GM19438 (cell line): ENCODE results near the gene R3HDM2.
"Not testable (repeated sequence)": the region's sequence is repeated elsewhere in the genome, so short reads cannot be mapped to it uniquely, and the experiment has no call there.

Experiments
- ATAC-seq: cut with Tn5 transposase; IDR thresholded peaks from one replicate; pipeline ENCODE4 v1.9.1; 2021; ENCODE audit warnings: low read depth; ENCODE audit not compliant: unreplicated experiment

The R3HDM2 gene

DNA sequence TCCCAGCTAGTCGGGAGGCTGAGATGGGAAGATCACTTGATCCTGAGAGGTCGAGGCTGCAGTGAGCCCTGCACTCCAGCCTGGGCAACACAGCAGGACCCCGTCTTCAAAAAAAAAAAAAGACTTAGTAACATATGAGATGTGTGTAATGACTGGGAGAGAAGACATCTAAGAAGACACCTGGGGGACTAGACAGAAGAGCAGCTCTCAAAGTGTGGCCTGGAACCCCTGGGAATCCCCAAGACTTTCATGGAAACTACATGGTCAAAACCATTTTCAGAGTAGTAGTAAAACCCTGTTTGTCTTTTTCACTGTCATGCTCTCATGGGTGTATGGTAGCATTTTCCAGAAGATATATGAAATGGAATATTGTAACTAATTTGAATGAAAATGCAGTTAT, 45.3 kb downstream of the R3HDM2 start:
- no peak for ATAC-seq

DNA sequence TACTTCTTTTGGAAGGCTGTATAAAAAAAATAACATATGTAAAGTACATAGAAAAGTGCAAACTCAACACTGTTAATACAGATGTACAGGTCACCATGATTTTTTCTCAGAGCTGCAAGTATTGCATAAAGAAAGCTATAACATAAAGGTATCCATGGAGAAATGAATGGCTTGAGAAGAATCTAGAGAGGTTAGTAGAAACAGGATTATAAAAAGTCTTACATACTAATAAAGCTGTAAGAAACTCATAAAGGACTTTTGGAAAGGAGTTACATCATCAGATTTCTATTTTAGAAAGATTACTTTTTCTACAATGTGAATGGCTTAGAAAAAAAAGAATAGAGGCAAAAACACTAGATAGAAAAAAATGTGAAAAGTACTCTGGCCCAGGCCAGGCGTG, 46.4 kb downstream of the R3HDM2 start:
- ATAC-seq, result no peak

DNA sequence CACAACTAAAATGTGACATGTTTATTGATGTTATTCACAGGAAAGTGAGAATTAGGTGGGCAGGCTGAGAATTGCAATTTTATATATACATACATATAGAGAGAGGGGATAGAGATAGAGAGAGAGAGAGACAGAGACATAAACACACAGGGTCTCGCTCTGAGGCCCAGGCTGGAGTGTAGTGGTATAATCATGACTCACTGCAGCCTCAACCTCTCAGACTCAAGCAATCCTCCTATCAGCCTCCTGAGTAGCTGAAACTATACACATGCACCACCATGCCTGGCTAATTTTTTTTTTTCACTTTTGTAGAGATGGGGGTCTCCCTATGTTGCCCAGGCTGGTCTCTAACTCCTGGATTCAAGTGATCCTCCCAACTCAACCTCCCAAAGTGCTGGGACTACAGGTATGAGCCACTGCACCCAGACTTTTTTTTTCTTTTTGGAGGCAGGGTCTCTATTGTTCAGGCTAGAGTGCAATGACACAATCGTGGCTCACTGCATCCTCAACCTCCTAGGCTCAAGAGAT, 49.1 kb downstream of the R3HDM2 start:
- no peak for ATAC-seq

DNA sequence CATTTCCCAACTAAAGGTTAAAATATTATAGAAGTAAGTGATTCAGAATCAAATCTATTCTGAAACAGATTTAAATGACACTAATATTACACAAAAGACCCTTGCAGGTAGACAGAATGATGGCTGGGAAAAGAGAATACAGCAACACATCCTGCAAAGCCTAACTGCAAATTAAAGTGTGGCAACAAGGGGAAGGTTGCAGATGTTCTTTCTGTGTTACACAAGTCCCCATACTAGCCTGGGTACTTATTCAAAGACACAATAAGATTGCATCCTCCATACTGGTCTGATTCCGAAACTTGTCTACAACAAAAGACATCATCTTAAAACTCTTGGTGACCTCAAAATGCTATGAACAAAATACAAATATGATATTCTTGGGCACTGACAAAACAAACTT, 50.5 kb downstream of the R3HDM2 start:
- no peak for ATAC-seq

DNA sequence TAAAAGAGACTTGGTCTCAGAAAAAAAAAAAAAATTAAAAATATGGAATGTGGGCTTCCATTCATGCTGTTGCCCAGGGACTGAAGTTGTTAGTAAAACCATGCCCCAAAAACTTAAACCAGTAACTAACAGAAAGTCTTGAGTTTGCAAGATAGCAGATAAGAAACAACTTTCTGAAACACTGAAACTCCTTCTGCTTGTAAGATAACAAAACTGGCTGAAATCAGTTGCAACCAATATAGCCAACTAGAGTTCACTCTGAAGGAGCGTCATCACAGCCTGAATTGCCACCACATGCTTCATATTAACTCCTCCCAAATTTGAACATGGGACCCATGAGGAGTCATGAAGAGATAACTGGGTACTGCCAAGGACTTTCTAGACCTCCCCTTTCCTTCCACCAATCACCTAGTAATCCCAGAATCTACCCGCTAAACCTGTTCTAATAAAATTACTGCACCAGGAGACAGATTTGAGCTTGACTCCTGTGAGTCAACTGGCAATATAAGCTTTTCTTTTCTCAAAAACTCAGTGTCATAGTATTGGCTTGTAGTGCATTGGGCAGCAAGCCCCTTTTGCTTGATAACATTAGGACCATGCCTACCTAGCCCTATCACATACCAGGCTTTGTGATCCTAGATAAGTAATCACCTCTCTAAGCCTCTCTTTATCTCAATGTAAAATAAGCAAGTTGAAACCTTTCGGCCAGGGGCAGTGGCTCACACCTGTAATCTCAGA, 53.6 kb downstream of the R3HDM2 start:
- ATAC-seq, result no peak

DNA sequence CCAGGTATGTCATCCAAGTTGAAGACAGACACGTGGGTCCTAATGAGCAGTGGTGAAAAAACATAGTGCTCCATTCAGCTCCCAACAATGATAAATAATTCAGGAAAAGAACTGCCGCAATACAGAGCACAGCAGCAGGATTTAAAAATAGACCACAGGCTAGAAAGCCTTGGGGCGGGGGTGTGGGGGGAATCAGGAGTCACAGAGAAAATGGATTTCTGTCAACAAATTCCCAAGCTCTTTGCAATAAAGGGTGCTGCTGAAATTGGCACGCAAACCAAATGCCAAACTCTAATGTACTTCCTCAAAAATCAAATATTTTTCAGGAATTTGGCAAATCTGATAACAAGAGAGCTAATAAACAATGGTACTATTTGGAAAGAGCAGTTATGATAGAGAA, 58.6 kb downstream of the R3HDM2 start:
- no peak for ATAC-seq

DNA sequence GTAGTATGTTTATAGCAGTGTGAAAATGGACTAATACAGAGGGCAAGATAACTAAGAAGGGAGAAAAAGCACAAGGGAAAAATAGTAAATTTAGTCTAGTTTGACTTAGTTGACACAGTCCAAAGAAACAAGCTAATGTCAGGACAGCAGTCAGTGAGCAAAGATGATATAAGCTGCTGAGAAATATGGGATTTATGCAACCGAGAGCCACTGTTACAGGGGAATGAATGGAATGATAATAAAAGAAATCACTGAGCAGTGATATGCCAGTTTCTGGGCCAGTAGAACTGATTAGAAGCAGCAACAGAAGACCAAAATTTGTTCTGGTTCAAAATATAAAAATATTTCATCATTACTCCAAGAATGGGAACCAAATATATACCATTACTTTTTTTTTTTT, 60.1 kb downstream of the R3HDM2 start:
- ATAC-seq, result no peak

DNA sequence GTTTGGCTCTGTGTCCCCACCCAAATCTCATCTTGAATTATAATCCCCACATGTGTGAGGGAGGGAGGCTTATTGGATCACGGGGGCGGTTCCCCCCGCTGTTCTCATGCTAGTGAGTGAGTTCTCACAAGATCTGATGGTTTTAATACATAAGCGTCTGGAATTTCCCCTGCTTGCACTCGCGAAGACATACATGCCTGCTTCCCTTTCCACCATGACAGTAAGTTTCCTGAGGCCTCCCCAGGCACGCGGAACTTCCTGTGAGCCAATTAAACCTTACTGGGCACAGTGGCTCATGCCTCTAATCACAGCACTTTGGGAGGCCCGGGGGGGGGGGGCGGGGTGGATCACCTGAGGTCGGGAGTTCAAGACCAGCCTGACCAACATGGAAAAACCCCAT, 60.8 kb downstream of the R3HDM2 start:
- no peak for ATAC-seq

DNA sequence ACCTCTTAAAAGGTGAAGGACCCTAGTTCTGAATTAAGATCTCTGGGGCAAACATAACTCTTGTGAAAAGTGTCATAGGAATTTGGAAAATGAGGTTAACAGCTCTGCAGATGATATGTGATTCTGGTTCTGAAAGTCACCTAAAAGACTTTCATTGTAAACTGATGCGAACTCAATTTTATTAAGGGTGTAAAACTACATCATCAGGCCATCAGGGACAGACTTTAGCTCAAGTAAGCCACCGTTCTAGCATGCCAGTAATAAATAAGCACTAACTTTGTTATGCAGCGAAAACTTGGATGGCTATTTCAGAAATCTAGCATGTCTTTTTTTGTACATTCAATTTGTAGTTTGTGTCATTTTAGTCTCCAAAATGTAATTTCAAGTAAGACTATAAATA, 61.6 kb downstream of the R3HDM2 start:
- ATAC-seq, result no peak

DNA sequence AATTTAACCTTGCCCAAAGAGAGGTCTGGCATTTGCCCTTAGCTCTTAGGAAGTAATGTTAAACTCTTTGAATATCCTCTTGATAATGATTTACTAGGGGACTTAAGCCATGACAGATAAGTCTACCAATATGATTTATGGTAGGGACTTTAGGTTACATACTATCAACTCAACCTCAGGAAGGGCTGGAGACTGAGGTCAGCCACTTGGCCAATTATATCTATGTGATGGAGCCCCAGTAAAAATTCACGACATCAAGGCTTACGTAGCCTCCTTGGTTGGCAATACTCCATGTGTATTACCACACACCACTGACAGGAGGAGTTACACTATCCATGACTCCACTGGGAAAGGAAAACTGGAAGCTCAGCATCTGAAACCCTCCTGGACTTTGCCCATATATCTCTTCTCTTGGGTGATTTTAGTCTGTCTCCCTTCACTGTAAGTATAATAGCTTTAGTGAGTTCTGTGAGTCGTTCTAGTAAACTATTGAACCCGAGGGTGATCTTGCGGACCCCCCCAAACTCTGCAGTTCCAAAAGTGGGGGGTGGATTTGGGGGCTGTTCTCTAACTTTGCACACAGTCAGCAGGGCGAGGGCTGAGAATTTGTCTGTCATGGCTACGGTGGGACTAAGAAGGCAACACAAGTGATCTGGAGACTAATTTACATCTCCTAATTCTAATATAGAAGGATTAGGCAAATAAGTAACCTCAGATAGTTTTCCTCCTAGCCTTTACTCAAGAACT, 62.3 kb downstream of the R3HDM2 start:
- ATAC-seq, result no peak

DNA sequence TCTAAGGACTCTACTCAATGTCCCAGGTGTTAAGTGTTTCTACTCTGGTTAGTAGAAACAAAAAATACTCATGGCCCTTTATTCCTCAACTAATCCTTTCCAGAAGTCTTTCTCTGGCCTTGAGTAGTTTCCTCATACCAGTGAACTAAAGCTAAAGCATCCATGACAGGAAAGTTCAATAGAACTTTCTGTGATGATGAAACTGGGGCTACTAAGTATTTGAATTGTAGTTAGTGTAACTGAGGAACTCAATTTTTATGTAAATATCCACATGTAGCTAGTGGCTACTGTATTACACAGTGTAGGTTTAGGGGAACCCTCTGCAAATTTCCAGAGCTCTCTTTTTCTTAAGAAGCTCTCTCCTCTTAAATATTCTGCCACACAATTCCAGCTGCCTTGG, 63.7 kb downstream of the R3HDM2 start:
- no peak for ATAC-seq

DNA sequence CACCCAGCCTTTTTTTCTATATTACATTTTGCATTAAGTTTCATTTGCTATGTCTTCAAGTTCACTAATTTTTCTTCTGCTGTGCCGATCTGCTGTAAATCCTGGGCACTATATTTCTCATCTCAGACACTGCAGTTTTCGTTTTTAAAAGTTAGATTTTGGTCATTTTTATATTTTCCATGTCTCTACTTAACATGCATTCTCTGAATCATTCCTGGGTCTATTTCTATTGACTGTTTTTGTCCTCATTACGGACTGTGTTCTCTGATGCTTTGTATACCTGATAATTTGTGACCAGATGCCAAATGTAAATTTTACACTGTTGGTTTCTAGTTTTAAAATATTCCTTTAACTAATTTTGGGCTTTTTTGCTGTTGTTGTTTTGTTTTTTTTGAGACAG, 64.5 kb downstream of the R3HDM2 start:
- ATAC-seq, result no peak

DNA sequence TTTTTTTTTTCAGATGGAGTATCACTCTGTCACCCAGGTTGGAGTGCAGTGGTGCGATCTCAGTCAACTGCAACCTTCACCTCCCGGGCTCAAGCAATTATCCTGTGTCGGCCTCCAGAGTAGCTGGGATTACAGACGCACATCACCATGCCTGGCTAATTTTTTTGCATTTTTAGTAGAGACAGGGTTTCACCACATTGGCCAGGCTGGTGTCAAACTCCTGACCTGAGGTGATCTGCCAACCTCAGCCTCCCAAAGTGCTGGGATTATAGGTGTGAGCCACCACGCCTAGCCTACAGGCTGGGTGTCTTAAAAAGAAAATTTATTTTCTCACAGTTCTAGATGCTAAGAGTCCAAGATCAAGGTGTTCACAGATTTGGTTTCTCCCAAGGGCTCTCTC, 66.7 kb downstream of the R3HDM2 start:
- ATAC-seq, result not testable (repeated sequence)

DNA sequence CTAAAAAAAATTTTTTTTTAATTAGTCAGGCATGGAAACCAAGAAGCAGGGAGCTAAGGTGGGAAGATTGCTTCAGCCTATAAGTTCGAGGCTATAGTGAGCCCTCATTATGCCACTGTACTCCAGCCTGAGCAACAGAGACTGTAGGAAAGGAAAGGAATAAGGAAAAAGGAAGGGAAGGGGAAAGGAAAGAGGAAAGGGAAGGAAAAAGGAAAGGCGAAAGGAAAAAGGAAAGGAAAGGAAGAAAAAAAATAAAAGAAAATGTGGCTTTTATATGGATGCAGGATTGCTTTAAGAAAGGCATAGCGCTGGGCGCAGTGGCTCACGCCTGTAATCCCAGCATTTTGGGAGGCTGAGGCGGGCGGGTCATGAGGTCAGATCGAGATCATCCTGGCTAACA, 70.4 kb downstream of the R3HDM2 start:
- ATAC-seq, result no peak

DNA sequence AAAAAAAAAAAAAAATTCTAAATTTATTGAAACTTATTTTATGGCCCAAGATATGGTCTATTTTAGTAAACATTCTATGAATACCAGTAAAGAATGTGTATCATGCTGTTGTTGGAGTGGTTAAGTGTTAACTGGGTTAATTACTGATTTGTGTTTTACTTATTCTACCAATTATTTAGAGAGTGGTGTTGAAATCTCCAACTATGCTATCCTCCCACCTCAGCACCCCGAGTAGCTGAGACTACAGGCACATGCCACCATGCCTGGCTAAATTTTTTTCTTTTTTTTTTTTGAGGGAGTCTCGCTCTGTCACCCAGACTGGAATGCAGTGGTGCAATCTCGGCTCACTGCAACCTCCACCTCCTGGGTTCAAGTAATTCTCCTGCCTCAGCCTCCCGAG, 72.2 kb downstream of the R3HDM2 start:
- no peak for ATAC-seq

DNA sequence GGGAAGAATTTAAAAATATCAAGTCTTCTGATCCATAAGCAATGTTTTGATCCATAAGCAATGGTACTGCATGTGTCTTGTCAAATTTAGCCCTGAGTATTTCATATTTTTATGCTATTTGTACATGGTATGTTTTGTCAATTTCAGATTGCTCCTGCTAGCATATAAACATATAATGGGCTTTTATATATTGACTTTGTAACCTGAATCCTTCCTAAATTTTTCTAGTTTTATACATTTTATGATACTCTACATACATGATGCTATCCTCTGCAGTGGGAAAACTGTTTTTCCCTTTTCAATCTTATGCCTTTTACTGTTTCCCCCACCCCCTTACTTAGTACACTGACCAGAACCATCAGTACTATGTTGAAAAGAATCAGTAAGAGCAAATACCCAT, 75.1 kb downstream of the R3HDM2 start:
- ATAC-seq, result no peak

DNA sequence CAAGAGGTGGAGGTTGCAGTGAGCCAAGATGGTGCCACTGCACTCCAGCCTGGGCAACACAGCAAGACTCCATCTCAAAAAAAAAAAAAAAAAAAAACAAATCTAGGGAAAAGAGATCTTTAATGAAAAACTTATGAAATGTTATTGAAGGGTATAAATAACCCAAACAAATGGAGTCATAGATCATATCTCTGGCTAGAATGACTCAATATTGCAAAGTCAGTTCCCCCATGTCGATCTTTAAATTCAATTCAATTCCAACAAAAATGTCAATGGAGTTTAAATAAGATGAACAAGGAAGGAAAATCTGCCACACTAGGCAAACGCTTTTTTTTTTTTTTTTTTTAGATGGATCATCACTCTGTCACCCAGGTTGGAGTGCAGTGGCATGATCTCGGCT, 78.7 kb downstream of the R3HDM2 start:
- no peak for ATAC-seq

DNA sequence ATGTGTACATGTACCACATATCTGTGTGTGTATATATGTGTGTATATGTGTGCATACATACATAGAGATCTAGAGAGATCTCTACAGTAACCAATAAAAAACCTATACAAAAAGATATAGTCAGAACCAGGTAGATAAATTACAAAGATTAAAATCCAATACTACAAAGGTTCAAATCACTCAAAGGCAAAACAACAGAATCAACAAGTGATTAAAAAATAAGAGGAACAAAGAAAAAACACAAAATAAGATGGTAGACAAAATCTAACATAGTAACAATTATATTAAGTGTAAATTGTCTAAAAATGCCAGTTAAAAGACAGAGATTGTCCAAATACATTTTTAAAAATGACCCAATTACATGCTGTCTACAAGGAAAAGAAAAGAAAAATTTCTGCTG, 83.6 kb downstream of the R3HDM2 start:
- no peak for ATAC-seq

DNA sequence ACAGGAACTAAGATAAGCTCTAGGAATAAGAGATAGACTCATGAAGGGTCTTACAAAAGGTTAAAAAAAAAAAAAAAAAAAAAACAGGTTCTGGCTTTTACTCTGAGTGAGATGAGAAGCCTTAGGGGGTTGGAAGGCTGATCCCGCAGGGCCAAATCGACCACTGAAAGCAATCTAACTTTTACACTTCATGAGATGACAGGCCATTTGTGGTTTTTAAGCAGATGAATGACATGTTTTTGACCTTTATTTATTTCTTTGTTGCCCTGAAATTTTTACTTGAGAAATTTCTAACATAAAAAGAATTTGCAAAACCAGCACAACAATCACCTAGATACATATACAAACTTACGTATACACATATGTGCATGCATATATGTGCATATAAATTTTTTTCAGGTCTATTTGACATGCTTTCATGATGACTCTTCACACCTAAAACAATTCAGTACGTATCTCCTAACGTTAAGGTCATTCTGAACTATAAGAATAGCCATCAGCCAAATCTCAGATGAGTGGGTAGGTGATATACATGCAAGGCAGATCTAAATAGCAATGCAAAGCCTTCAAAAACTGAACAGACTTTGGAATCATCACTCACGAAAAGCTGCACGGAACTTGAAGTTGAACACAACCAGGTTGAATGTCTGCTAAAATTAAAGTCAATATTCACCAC, 87.0 kb downstream of the R3HDM2 start:
- ATAC-seq, result no peak

DNA sequence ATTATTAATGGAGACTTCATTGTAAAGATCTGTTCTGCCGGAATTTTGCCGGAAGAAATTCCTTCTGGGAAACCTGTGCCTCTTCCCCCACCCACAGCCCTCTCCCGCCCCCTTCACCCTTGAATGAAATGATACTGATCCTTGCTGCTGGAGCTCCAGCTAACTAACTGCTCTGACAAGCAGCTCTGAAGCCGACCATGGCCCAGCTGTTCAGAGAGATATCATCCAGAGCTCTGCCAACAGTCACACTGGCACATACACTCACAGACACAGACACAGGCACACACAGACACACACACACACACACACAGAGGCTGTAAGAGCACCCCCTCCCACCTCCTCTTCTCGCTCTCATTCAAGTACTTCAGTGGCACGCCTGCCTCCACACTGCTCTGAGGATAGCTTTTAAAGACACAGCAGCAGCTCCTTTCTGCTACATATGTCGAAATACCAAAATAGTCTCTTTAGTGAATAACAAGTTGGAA, 88.6 kb downstream of the R3HDM2 start:
- ATAC-seq, result no peak

DNA sequence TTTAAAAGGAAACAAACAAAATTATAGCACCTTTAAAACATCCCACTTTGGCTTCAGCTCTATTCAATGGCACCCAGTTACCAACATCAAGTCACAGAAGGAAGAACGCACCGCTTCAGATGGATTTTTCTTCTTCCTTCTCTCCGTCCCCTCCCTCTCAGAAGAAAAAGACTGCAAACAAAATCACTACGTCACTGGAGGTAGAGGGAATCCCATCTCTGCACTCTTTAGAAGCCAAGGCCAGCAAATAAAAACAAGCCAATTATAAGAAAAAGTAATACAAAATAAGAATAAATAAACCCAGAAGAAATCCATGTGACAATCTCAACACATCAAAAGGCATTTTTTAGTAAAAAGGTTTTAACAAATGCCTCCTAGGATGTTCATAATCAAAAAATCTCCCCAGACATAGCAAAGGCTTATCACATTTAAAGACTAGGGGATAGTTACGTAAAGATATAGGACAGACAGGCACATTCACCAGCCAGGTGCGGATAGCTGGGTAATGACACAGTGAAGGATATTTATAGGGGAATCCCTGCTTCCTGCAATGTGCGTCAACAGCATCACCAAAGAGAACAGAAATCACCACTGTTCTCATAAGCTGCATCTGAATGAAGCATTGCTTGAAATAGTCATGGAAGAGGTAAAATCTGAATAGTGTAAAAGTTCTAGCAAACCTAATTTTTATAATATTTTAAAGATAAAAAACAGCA, 89.4 kb downstream of the R3HDM2 start:
- ATAC-seq, result no peak
